Fibroblast of mammary gland (primary cell): ENCODE data around the gene LAMA1.
A peak's percentile ranks its signal among the peaks of the same experiment; 100 is the strongest.

ENCODE experiments used
- DNase-seq: peaks from one replicate; pipeline ENCODE4 v3.0.0-alpha.2; 2010; ENCODE audit warnings: low read depth
- H3K4me3 ChIP-seq: 2 replicates; pipeline ENCODE4 v1.5.1; 2011; ENCODE audit warnings: low read depth, mild to moderate bottlenecking, low read length, moderate library complexity; ENCODE audit not compliant: control insufficient read depth
- TF ChIP-seq, protein P1 (sequence below): conservative IDR thresholded peaks from 2 replicates; pipeline ENCODE4 v1.5.1; 2011; ENCODE audit warnings: low read depth, low read length, inconsistent platforms; ENCODE audit not compliant: control insufficient read depth, insufficient read depth

LAMA1 gene

GRCh38 chr18:6963452-6964097, 154.0 kb downstream of the LAMA1 start:
- DNase-seq = no peak

GRCh38 chr18:6962571-6963451, 154.8 kb downstream of the LAMA1 start:
- TF ChIP-seq, protein P1, sequence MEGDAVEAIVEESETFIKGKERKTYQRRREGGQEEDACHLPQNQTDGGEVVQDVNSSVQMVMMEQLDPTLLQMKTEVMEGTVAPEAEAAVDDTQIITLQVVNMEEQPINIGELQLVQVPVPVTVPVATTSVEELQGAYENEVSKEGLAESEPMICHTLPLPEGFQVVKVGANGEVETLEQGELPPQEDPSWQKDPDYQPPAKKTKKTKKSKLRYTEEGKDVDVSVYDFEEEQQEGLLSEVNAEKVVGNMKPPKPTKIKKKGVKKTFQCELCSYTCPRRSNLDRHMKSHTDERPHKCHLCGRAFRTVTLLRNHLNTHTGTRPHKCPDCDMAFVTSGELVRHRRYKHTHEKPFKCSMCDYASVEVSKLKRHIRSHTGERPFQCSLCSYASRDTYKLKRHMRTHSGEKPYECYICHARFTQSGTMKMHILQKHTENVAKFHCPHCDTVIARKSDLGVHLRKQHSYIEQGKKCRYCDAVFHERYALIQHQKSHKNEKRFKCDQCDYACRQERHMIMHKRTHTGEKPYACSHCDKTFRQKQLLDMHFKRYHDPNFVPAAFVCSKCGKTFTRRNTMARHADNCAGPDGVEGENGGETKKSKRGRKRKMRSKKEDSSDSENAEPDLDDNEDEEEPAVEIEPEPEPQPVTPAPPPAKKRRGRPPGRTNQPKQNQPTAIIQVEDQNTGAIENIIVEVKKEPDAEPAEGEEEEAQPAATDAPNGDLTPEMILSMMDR = no peak
- no peak overlapping the region for H3K4me3 ChIP-seq
- DNase-seq = no peak

More at GRCh38 chr18:6963452-6964097, 154.0 kb downstream of the LAMA1 start:
- TF ChIP-seq, protein P1 = no peak
- H3K4me3 ChIP-seq = no peak overlapping the region

DNA sequence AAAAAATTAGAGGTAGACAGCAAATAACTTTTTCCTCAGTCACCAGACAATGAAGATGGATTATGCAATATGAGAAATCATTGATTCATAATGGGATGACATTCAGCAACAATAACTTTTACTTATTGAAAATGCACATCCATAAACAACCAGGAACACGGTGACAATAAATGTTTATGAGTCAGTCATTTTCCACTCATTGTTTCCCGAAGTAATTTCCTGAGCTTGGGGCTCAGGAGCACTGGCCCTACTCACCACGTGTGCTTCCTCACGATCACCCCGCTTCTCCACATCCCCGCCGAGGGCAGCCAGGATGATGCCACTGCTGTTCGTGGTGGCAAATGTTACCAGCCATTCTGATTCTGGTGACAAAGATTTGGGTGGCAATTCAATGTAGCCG, 156.3 kb downstream of the LAMA1 start:
- TF ChIP-seq, protein P1 = no peak
- H3K4me3 ChIP-seq = no peak overlapping the region
- no peak for DNase-seq

DNA sequence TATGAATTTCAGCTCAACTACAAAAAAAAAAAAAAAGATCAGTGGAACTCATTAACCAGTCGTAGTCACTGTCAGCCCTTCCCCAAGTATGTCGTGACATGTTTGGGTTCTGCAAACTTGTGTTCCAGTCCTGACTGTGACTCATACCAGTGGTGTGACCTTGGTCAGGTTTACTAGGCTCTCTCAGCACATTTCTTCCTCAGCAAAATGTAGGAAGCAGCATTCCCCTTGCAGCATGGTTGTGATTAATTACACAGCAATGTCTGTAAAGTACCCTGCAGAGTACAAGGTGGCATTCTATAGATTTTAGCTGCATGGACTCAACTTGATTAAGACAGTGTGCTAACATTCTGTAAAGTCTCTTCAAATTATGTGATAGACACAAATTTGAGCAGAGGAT, 156.9 kb downstream of the LAMA1 start:
- DNase-seq = peak; percentile 41
- TF ChIP-seq, protein P1 = no peak
- no peak overlapping the region for H3K4me3 ChIP-seq

- H3K4me3 ChIP-seq = no peak overlapping the region
- TF ChIP-seq, protein P1 = no peak
- no peak for DNase-seq
These were observed 157.5 kb downstream of the LAMA1 start for GRCh38 chr18:6960124-6960523.

GRCh38 chr18:6959110-6959509, 158.5 kb downstream of the LAMA1 start:
- no peak for DNase-seq
- TF ChIP-seq, protein P1 = no peak
- no peak overlapping the region for H3K4me3 ChIP-seq
